HUES6 (cell line): ENCODE data around the gene LHX2.

ENCODE experiments used
- H3K27ac ChIP-seq: 2 replicates; pipeline ENCODE4 v1.7.0; 2013; ENCODE audit warnings: low read depth, mild to moderate bottlenecking, low read length, inconsistent platforms
- H3K27me3 ChIP-seq: 2 replicates; pipeline ENCODE4 v1.6.1; 2013; ENCODE audit warnings: low read length; ENCODE audit not compliant: control insufficient read depth, insufficient read depth
- H3K36me3 ChIP-seq: 2 replicates; pipeline ENCODE4 v1.6.1; 2013; ENCODE audit warnings: low read length; ENCODE audit not compliant: control insufficient read depth, insufficient read depth
- H3K4me1 ChIP-seq: 2 replicates; pipeline ENCODE4 v1.6.1; 2013; ENCODE audit warnings: low read length; ENCODE audit not compliant: control insufficient read depth, insufficient read depth
- H3K4me3 ChIP-seq: 2 replicates; pipeline ENCODE4 v1.5.1; 2013; ENCODE audit warnings: low read depth, low read length
- H3K9ac ChIP-seq: one replicate; pipeline ENCODE4 v1.6.1; 2013; ENCODE audit warnings: mild to moderate bottlenecking, low read length
- H3K9me3 ChIP-seq: 2 replicates; pipeline ENCODE4 v1.6.1; 2013; ENCODE audit warnings: low read depth, low read length; ENCODE audit not compliant: control insufficient read depth, insufficient read depth

Gene LHX2

DNA sequence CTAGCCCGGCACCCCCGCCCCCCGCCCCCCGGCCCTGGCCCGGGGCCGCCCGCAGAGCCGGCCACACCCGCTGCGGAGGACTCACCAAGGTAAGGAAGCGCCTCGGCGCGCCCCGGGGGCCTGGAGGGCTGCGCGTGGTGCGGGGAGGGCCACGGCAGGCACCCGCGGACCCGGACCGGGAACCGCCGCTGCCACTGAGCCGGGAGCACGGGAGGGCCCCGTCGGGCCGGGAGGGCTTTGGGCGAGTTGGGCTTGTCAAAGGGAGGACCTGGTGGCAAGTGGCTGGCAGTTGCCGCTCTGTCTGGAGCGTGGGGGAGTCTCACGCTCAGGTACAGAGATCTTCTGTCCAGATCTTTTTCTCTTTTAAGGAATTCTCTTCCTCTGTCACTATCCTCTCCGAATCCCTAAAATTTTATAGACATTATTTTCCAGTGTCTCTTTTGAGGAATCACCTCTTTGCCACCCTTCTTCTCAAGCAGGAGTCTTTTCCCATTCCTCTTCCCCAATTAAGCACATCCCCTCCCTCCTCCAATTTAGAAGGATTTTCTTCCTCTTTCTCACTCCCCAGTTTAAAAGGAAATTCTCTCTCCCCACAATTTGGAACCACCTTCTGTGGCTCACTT is 11.3 kb upstream of the LHX2 start:
- Histone ChIP-seq H3K27ac (no peak overlapping the region), H3K4me3 (peak overlapping the region; percentile 29; the same call in 1 of the 2 replicates), H3K27me3 (peaks cover 96% of the 10 kb centered on the region)

GRCh38 chr9:124000784-124001457 is 10.6 kb upstream of the LHX2 start:
- H3K27me3 ChIP-seq = peaks cover 96% of the 10 kb centered on the region
- no peaks in the 10 kb centered on the region for H3K9me3 ChIP-seq
- H3K4me3 ChIP-seq = no peak overlapping the region
- H3K4me1 ChIP-seq = peaks cover 43% of the 10 kb centered on the region
- no peaks in the 10 kb centered on the region for H3K36me3 ChIP-seq
- H3K27ac ChIP-seq = no peak overlapping the region
- no peak overlapping the region for H3K9ac ChIP-seq

More for the DNA sequence above, 11.3 kb upstream of the LHX2 start:
- H3K9ac ChIP-seq = no peak overlapping the region
- H3K9me3 ChIP-seq = no peaks in the 10 kb centered on the region
- no peaks in the 10 kb centered on the region for H3K36me3 ChIP-seq
- peaks cover 37% of the 10 kb centered on the region for H3K4me1 ChIP-seq

DNA sequence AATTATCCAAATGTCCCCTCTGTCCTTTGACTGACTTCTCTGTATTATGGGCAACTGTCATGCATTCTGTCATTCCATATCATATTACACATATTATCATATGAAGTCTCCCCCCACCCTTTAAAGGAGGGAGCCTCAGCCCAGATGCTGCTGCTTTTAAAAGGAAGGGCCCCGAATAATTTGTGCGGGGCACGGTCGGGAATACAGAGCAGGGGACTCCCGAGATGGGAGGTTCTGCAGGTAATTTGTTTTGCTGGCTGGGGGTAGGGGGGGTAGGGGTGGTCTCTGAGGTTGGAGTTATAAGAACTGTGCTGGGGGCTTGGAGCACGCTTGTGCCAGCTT is 10.1 kb upstream of the LHX2 start:
- Histone ChIP-seq H3K9me3 (no peaks in the 10 kb centered on the region), H3K36me3 (no peaks in the 10 kb centered on the region), H3K4me3 (no peak overlapping the region), H3K27me3 (peaks cover 96% of the 10 kb centered on the region), H3K9ac (no peak overlapping the region), H3K27ac (no peak overlapping the region), H3K4me1 (peaks cover 44% of the 10 kb centered on the region)

DNA sequence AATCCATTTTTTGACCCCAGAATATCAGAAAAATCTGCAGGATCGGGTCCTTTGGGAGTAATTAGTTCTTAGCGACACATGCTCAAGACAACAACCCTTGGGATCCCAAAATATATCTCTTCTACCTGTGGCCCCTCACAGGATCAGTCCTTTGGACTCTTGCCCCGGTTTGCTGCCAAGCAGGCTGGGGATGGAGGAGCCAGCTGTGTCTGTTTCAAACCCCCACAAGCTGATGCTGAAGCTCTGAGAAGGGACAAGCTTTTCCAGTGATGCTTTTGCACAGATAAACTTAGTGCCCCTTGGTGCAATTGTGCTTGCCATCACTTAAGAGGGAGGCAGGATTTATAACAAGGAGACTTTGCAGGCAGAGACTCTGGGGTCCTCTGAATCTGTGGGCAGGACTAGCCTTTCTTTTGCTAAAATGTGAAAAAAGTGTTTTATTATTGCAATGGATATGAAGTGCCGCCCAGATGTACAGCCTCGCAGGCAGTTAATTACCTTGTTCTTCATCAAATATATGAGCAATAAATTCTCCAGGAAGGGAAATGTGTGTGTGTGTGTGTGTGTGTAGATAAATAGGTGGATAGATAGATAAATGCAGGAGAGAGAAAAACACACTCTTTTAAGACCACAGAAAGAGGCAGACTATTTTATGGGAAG is 9.6 kb upstream of the LHX2 start:
- no peak overlapping the region for H3K4me3 ChIP-seq
- H3K9ac ChIP-seq = no peak overlapping the region
- H3K4me1 ChIP-seq = peaks cover 46% of the 10 kb centered on the region
- no peak overlapping the region for H3K27ac ChIP-seq
- no peaks in the 10 kb centered on the region for H3K9me3 ChIP-seq
- H3K36me3 ChIP-seq = no peaks in the 10 kb centered on the region
- peaks cover 96% of the 10 kb centered on the region for H3K27me3 ChIP-seq

- H3K27me3 ChIP-seq = peaks cover 96% of the 10 kb centered on the region
- no peak overlapping the region for H3K27ac ChIP-seq
- no peaks in the 10 kb centered on the region for H3K36me3 ChIP-seq
- H3K4me1 ChIP-seq = peaks cover 50% of the 10 kb centered on the region
- no peak overlapping the region for H3K9ac ChIP-seq
- no peak overlapping the region for H3K4me3 ChIP-seq
- no peaks in the 10 kb centered on the region for H3K9me3 ChIP-seq
These were observed 7.8 kb upstream of the LHX2 start for GRCh38 chr9:124003636-124004349.

- Histone ChIP-seq H3K36me3 (no peaks in the 10 kb centered on the region), H3K9ac (no peak overlapping the region), H3K4me1 (peaks cover 55% of the 10 kb centered on the region), H3K27me3 (peaks cover 98% of the 10 kb centered on the region), H3K9me3 (no peaks in the 10 kb centered on the region), H3K4me3 (no peak overlapping the region), H3K27ac (no peak overlapping the region)
These were observed 7.0 kb upstream of the LHX2 start for GRCh38 chr9:124004593-124004992.

DNA sequence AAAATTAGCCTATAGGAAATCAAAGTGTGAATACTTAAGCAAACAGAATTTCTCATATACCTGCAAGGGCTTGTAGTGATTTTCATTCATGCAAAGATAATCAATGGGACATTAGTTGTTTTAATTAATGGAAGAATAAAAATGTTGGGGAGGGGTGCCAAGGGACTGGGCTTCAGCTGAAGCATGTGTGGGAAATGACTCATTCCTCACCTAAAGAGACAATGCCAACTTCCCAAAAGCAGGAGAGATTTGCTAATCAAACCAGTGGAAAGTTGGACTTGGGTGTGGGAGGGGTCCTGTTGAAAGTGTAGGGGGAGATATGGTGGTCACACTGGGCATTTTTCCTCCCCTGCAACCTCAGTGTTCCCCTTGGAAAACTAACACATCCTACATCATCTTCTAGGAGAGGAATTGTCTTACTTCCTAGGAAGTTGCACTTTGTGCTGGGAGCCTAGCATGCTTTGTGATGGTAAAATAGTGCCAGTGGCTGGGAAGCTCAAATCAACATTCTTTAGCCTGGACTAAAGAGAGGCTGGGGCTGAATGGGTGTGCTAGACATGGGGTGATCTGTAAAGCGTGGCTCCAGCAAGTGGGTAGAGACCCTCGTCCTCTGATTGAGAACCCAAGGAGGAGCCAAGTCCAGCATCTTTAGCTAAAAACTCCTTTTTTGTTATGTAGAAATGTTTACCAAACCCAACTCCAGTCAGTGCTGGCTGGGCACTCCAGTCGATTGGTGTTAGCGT is 6.4 kb upstream of the LHX2 start:
- Histone ChIP-seq H3K36me3 (no peaks in the 10 kb centered on the region), H3K27ac (no peak overlapping the region), H3K9me3 (no peaks in the 10 kb centered on the region), H3K4me3 (peak overlapping the region; percentile 7; the same call in 1 of the 2 replicates), H3K27me3 (peaks cover 100% of the 10 kb centered on the region), H3K4me1 (peaks cover 57% of the 10 kb centered on the region), H3K9ac (no peak overlapping the region)

- Histone ChIP-seq H3K9ac (no peak overlapping the region), H3K4me1 (peaks cover 56% of the 10 kb centered on the region), H3K36me3 (no peaks in the 10 kb centered on the region), H3K27me3 (peaks cover 100% of the 10 kb centered on the region), H3K9me3 (no peaks in the 10 kb centered on the region), H3K27ac (no peak overlapping the region), H3K4me3 (no peak overlapping the region)
These were observed 4.9 kb upstream of the LHX2 start for GRCh38 chr9:124006448-124007361.

- H3K9ac ChIP-seq = no peak overlapping the region
- H3K9me3 ChIP-seq = no peaks in the 10 kb centered on the region
- peaks cover 100% of the 10 kb centered on the region for H3K27me3 ChIP-seq
- peak overlapping the region; percentile 64 for H3K4me3 ChIP-seq
- no peak overlapping the region for H3K27ac ChIP-seq
- no peaks in the 10 kb centered on the region for H3K36me3 ChIP-seq
- peaks cover 61% of the 10 kb centered on the region for H3K4me1 ChIP-seq
These were observed 3.8 kb upstream of the LHX2 start for GRCh38 chr9:124007565-124008302.
